Stimulated activated CD4-positive, alpha-beta T cell treated with anti-CD3 and anti-CD28 coated beads, Interleukin-12 subunit alpha, Interleukin-12 subunit beta, amount 100 ng/mL, for 48 hours (primary cell): Measurements from ENCODE around the gene SLFN14.
A peak's percentile ranks its signal among the peaks of the same experiment; 100 is the strongest.
"Not testable (repeated sequence)": the region's sequence is repeated elsewhere in the genome, so short reads cannot be mapped to it uniquely, and the experiment has no call there.

ENCODE experiments used
- DNase-seq, 3 donors: peaks; one replicate each; pipeline ENCODE4 v3.0.0-alpha.2; 2020; ENCODE audit warnings: low read depth in 2 of 3, low spot score in 1 of 3

The SLFN14 gene

DNA sequence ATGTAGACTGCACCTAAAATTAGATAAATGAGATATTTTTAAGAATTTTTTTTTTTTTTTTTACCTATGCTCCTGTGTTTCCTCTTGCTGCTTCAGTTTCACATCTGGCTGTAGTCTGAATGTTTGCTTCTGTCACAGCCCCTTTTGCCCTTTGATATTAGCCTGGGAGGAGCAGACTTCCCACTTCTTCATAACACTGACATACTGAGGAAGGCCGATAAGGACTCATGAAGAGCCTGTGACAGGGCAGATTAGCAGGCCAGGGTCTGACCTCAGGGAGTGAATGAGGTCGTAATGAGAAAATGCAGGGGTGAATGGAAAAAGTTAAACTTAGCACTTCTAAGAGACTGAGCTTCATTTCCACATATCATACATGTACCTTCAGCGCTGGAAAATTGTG is at the start of gene SLFN14:
TSS of gene SLFN14 (minus strand) at position 117 of the 400 bp plus-strand sequence. CDS start 2,757 bp downstream, outside the sequence.
- no peak for DNase-seq

DNA sequence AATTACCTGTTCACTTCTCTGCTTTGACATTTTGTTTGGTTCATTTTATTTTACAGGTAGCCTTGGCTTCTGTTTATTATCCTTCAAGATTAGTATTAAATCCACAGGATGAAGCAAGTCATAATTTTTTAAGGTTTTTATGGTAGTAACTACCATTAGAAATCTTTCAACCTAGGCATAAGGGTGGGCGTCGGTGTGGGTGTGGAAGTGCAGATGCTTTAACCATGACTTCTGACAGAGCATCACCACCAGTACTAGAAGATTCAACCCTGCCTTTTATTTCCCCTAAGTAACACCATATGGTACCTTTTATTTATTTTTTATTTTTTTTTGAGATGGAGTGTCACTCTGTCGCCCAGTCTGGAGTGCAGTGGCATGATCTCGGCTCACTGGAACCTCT is 49.2 kb upstream of the SLFN14 start:
- DNase-seq, result no peak

DNA sequence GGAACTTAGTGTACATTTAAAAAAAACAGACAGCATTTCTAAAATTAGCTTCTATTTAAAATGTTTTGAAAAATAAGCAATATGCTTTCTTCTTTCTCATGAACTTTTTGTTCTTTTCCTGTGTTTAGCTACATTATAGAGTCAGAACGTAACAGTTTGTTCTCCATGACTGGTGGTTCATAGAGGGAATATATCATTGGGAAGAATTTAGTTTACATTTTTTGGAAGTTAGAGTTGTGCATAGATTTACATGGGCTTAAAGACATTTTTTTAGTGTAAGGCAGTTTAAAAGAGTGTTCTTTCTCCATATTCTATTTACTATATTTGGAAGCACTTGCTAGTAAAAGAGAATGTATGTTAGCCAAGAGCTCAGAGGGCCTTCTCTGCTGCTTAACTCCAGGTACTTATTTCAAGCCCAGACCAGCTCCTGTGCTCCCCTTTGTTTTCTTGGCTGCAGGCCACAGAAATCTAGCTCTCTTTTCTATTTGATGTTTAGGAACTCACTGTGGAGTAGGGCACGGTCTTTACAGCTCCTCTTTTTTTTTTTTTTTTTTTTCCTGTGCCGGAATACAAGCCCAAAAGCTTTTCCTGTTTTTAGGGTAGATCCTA is 46.7 kb upstream of the SLFN14 start:
- no peak for DNase-seq

DNA sequence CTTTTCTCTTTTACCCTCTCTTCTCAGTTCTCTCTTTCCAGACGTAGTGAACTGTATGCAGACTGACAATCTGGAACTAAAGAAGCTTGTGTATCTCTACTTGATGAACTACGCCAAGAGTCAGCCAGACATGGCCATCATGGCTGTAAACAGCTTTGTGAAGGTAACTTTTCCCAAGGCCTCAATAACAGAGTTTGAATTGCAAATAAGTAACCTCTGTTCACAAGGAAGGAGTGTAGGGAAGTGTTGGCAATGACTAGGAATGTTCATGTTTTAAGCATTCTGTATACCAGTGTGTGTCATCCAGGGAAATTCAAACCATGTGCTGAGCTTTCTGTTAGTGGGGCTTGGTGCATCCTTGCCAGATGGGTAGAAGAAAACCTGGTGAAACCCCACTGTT is 45.1 kb upstream of the SLFN14 start:
- no peak for DNase-seq

DNA sequence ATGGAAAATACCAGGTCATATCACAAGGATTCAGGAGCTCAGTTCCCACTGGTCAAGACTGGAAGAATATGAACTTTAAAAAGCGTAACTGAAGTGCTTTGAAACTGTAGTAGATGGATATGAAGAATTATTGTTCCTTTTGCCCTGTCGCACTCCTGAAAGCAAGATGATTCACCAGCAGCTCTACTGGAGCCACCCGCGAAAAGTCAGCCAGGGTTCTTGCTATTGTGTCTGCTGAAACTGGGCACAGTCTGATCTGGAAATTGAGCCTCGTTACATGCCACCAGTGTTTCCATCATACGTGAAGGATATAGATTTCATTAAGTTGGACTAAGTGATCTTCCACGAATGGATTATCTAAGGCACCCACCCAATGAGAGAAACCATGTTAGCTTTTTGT is 43.1 kb upstream of the SLFN14 start:
- DNase-seq, result no peak

DNA sequence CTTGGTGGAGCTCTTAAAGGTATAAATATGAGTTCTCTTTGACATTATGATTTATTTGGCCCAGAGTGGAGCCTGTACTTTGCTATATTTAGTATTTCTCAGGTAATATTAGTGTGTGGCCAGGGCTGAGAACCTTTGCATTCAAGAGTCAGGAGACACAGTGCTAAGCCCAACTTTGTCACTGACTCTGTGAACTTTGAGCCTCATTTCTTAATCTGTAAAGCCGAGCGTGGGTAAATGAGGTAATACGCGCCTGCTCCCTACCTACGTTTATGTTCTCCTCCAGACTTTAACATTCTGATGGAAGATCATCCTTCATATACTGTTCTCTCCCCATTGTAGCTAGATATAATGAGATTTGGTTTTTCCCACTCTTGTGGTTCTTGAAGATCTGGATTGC is 37.0 kb upstream of the SLFN14 start:
- no peak for DNase-seq

DNA sequence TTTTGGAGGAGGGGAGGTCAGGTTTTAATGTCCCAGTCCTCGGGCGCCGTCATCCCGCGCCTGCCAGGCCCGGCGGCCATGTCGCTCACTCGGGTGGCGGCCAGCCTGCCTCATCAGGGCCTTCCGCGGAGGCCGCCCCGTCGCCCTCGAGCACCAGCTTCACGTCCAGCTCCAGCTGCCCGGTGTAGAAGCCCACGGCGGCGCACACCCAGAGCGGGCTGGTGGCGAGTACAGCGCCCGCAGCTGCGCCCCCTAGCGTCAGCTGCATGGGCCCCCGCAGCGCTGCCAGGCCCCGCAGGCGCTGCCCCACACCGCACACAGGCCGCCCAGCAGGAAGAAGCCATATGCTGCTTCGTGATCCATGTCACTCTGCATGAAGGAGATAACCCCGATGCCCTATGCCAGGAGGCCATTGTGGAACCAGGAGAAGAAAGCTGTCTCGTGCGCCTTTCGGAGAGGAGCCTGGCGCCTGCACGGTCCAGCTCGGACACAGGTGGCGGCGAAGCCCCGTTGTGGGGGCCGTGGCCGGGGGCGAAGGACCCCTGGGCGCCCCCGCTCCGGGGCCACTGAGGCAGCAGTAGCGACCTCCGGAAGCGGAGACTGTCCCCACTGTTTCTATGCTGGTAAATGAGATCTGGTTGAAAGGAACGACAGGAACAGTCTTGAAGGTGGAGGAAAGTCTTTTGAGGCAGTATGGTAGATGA is 36.1 kb upstream of the SLFN14 start:
- no peak for DNase-seq

DNA sequence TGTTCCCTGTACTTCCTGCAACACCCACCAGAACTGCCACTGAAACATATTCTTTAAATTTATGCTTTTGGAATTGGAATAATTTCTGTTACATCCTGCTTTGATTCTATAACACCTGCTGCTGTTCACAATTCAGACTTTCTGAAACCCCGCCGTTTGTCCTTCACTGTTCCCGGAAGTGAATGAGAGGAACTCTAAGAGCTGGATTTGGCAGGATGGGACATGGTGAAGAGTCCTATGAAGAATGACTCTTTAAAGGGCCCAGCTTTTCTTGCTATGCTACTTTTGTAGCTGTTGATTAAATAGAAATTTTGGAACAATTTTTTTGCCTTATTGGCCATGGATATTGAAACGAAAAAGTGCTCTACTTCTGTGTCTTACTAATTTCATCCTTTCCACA is 35.5 kb upstream of the SLFN14 start:
- no peak for DNase-seq

DNA sequence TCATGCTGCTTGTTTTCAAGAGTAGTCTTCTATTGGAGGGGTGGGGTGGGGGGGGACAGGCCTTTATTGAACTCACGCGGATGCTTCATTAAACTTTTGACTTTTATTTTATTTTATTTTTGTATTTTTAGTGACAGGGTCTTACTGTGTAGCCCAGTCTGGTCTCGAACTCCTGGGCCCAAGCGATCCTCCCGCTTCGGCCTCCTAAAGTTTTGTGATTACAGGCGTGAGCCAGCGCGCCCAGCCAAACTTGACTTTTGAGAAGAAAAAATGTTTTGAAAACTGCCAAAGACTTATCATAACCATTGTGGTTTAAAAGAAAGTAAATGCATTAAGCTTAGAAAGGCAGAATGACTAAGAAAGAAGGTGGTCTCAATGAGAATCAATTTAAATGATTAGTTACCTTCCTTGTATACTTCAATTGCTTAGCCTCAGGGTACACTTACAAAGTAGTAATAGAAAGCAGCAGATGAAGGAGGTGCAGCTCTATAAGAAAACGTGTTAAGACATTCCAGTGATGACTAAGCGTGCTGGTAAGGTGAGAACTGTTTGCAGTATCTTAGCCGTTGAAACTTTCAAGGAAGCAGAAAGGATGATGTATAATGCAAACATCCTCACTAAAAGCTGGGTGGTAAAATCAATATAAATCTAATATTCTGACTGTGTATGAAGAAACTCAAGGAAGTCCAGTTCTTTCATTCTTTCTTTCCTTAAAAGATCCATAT is 27.7 kb upstream of the SLFN14 start:
- DNase-seq, result no peak

DNA sequence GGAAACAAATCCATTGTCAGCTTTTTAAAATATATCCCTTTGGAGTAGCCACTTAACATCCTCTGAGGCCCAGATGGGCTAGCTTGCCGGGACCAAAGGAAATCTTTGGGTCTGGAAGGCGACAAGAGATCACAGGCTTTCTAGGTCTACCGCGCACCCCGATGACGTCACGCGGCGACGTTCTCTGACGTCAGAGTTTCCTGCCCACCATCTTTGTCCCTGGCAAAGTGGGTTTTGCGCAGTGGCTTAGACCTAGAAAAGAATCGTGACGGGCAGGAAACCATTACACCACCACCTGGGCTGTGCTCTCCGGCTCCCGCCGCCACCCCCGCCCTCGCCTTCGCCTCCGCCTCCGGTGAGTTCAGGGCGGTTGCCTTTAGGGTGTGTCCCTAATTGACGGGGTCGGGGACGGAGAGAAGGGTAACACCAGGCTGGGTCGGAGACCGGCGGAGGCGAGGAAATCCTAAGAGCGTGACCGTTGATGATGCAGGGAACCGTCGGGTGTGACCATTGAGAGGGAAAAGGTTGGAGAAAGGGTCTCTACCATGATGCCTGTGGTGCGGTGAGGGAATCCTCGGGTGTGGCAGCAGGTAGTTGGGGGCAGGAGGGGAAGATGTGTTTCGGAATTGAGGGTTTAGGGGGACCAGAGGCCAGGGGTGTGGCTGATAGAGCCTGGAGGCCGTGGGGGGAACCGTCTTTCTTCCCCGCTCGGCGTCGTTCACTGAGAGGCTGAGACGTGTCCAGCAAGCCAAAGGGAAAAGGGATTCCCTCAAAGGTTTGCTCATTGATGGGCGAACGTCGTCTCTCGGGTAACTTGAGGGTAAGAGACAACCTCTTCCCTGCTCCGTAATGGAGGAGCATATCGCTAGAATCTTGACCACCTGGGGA is 26.7 kb upstream of the SLFN14 start, which contains the start of gene AP2B1:
TSS of gene AP2B1 (plus strand) at position 249 of the 888 bp plus-strand sequence. CDS start 6,709 bp downstream, outside the sequence.
- peak; percentile 91 to 99 (median 95) for DNase-seq

DNA sequence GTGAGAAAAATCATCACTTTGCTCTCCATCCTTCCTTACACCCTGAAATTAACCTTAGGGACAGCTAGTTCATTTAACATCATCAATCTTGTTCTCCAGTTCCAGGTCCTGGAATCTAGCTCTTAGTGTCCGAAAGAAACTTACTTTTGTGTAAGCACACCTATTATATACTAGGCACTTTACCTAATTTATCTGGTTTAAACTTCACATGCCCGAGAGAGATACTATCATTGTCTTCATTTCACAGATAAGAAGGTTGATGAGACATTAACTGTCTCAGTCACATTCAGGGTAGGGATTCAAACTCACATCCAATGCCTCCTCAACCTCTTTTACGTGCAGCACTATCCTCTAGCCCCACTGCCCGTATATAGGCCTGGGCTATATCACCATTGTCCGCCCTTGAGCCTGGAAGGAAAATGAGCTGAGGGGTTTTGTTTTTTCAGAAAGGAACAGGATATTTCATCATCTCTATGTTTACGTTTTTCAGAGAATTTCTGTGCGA is 26.0 kb upstream of the SLFN14 start:
- DNase-seq, result no peak

DNA sequence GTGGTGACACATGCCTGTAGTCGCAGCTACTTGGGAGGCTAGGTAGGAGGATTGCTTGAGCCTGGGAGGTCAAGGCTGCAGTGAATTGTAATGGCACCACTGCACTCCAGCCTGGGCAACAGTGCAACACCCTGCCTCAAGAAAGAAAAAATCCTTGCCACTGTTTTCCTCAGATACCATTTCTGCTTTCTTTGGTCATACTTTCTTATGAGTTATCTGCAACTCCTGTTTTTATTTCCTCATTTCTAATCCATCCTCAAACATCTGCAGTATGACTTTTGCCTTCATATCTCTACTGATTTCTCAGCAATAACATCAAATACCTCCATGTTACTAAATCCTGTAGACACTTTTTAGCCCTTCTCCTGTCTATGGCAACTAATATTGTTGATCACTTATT is 23.4 kb upstream of the SLFN14 start:
- no peak for DNase-seq

DNA sequence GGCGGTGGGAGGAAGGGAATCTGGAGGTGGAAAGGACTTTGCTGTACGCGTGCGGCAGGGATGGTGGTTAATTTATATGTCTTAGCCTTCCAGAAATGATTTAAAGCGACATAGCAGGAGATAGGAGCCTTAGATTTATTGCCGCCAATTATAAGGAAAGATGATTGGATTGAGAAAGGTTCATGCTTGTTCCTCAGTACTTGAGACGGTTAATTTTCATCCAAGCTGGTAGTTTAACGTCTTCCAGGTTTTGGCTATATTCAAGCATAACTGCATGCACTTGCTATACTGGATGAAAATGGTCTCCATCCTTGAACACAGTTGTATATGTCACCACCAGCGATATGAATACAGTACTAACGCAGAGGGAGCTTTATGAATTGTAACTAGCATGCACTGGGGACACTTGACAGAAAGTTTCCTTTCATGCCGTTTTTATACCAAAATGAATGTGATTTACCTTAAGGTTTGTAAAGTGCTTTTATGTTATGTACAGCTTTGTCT is 18.4 kb upstream of the SLFN14 start:
- no peak for DNase-seq

DNA sequence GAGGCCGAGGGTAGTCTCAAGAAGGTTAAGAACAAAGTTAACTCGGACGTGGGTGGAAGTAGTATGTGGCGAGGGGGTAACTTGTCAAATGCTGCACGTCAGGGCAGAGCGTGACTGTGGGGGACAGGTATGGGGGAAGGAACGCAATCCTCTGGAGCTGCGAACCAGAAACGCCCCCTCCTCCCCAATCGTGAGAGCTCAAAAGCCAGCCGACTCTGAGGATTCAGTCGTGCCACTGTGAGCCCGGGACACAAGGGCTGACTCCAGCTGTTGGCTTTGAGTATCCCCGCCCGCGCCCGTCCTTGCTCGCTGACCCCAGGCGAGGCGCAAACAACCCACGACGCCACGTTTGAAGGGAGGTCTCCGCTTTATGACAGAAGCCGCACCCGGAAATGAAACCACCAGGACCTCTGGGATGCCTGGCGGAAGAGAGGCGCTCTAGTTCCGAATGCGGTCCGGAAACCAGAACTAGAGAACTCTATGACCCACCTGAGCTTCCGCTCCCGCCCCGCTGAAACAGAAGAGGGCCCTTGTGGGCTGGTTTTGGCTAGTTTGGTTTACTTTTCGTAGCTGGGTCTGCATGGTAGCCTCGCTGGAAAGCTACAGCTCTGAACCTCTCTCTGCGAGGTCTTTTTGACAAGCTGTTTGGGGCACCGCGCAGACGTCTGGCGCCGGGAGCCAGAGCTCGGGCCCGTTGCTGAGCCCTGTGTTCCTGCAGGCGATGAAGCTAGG is 17.7 kb upstream of the SLFN14 start, which contains the start of gene PEX12:
TSS of gene PEX12 (minus strand) at position 375 of the 732 bp plus-strand sequence. CDS start 550 bp downstream, outside the sequence.
- peak; percentile 76 to 79 (median 78) for DNase-seq

DNA sequence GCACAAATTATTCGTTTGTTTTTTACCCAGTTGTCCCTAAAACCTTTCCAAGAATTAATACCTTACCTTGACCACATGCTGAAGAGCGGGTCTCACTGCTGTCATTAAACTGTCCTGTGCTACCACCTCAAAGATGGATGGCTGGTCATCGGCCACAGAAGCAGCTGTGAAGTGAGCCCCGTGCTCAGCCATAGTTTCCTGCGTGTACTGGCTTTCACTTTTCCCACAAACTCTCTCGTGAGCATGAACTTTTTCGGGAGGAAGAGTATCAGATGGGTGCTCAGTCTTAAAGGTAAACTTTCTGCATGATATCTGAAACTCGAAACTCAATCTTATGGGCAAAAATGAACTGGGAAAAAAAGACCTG is 17.2 kb upstream of the SLFN14 start:
- no peak for DNase-seq

DNA sequence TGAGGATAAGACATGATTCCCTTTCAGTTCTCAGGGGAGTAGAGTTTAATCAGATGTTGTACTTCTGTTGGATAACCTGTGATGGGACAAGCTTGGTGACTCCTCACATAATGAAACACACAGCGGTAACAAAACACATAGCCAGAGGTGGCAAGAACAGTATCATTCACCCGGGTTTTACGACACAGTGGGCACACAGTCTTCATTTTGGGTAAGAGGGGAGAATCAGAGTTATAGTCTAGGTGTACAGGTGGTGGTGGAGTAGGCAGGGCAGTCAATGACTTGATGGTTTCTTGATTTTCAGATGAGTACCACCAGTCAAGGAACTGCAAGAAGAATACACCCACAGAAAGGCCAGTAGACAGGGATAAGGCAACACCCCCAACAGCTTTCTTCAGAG is 15.1 kb upstream of the SLFN14 start:
- DNase-seq, result no peak

DNA sequence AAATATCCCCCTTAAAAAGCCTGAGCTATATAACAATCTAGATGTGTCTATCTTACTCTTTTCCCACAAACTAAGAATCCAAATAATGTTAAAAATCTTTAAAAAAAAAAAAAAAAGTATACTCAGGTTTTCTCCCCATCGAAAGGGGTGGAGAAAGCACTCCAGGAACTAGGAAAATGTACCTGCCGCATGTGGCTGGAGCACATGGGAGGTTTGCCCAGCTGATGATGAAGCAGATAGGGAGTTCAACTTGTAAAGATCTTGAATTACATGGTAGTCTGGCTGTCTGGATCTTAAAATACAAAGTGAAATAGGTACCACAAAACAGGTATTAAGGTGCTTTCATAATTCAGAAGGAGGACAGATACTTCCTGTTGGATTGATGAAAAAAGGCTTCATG is 8.8 kb upstream of the SLFN14 start:
- no peak for DNase-seq

DNA sequence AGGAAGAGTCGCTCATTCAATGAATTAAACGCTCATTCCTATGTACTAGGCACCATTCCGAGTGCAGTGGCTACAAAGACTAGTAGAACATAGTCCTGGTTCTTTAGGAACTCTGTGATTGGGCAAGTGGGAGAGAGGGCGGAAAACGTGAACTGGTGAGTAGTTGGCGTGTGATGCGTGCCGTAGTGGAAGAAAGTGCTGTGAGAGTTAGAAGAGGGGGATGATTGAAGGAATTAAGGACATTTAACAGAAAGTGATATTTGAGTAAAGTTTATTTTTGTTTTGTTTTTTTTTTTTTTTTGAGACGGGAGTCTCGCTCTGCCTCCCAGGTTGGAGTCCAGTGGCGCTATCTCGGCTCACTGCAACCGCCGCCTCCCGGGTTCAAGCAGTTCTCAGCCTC is 7.9 kb upstream of the SLFN14 start:
- DNase-seq, result peak; percentile 33 to 53 (median 37)

DNA sequence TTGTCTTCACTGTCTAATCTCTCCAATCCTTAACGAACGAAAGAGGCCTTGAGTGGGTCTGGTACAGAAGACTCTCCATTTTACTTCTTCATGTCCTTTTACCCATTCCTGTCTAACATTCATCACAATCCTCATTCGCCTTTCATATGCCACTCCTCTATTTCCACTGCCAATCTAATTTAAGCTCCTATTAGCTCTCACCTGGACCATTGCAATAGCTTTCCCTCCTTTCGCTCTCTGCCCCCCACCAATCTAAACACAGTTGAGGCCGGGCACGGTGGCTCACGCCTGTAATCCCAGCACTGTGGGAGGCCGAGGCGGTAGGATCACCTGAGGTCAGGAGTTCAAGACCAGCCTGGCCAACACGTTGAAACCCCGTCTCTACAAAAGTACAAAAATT is 6.3 kb upstream of the SLFN14 start:
- DNase-seq, result no peak

DNA sequence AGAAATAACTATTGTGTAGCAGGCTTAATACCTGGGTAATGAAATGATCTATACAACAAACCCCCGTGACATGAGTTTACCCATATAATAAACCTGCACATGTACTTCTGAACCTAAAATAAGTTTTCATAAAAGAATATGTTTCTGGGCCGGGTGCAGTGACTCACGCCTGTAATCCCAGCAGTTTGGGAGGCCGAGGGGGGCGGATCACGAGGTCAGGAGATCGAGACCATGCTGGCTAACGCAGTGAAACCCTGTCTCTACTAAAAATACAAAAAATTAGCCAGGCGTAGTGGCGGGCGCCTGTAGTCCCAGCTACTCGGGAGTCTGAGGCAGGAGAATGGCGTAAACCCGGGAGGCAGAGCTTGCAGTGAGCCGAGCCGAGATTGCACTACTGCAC is 2.6 kb upstream of the SLFN14 start:
- not testable (repeated sequence) for DNase-seq
